ENCODE measurements around the gene NAA15.
"Not testable (repeated sequence)": the region's sequence is repeated elsewhere in the genome, so short reads cannot be mapped to it uniquely, and the experiment has no call there.

The NAA15 gene

DNA sequence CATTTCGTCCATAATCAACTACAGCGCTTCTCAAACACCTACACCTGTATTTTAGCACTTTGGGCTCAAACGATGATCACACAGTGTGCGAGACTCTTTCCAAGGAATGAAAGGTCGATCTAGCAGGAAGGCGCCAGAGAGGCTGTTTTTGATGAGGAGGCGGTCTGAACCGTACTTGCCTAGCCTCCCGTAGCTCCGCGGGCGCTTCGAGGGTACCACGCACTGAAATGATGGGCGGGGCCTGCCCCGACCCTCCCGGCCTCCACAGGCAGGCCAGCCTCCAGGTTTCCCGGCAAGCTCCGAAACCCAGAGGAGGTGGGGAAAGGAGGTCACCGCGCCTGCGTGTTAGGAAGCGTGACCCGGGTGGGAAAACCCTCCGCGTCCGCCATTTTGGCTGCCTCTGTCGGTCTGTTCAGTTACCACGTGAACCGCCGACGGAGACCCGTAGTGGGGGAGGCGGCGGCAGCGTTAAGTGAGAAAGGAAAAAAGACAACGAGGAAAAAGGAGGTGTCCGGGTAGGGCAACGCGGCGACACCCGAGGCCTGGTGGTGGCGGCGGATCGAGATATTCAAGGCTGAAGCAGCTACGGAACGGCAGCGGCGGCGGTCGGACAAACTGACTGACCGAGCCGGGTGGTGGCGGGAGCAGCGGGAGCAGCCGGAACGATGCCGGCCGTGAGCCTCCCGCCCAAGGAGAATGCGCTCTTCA lies at the start of gene NAA15:
Gene NAA15 (plus strand): TSS at position 393 of the 708 bp plus-strand sequence. CDS start 273 bp downstream, at position 666.
- peak; percentile 96 for DNase-seq (ENCODE audit: low read depth)

DNA sequence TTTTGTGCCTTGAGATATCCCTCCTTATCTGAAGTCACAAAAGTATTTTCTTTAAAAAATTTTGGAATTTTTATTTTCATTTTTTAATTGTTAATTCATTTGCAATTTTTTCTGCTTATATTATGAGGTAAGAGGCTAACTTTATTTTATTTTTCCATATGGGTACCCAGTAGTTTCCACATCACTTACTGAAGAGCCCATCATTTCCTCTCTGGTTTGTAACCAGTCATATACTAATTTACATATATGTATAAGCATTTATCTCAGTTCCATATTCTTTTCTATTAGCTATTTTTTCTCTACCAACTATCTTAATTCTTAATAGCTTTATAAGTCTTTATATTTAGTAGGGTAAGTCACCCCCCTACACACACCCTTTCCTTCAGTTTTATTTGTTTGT lies 48.3 kb upstream of the NAA15 start:
- DNase-seq (ENCODE audit: low read depth): no peak

DNA sequence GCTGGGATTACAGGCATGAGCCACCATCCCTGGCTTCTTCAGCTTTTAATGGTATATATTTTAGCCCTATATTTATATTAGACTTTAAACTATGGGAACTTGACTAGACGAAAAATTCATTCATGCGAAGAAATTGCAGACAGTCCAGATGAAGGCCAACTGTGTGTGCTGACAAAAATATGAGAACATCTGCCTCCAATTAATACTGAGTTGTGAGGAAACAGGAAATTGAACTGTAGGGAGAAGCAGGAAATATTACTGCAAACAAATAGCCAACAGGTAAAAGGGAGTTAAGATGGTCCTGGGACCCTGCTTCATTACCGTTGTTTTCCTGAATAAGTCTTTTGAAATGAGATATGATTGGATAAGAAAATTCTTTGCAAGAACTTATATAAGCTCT lies 47.6 kb upstream of the NAA15 start:
- DNase-seq (ENCODE audit: low read depth): no peak

DNA sequence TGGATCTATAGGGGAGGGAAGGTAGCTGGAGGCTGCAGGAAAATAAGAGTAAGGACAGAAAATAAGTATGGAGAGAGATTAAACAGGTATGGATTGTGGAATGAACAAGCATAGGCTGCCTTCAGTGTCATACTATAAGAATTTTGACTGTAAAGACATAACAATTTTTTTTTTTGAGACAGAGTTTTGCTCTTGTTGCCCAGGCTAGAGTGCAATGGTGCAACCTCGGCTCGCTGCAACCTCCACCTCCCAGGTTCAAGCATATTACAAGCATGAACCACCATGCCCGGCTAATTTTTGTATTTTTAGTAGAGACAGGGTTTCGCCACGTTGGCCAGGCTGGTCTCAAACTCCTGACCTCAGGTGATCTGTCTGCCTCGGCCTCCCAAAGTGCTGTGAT lies 45.7 kb upstream of the NAA15 start:
- not testable (repeated sequence) for DNase-seq (ENCODE audit: low read depth)

DNA sequence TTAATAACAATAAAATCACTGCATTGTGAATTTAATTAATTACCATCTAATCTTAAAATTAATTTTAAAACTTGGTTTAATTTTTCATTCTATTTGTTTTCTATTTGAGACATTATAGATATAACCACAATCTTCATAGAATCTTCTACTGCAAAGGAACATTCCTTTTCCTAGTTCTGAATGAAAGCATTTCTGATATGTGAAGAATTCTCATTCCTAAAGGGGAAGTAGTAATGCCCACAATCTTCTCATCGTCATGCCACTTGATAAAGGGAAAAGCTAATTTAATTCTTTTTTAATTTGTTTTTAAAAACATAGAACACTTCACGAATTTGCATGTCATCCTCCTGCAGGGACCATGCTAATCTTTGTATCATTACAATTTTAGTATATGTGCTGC lies 45.0 kb upstream of the NAA15 start:
- no peak for DNase-seq (ENCODE audit: low read depth)

DNA sequence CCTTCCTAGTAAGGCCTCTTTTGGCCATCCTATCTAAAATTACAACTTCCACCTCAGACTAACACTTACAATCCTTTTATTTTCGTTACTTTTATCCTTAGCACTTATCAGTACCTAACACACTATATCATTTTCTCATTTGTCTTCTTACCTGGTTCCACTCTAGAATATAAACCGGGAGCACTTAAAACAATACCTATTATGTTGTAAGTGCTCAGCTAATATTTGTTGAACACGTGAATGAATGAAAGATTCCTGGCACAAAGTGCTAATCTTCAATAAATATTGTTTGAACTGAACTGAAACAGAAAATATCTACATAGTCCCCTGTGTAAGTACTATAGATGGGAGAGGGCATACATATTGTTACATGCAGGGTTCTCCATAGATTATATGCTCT lies 35.7 kb upstream of the NAA15 start:
- no peak for DNase-seq (ENCODE audit: low read depth)

DNA sequence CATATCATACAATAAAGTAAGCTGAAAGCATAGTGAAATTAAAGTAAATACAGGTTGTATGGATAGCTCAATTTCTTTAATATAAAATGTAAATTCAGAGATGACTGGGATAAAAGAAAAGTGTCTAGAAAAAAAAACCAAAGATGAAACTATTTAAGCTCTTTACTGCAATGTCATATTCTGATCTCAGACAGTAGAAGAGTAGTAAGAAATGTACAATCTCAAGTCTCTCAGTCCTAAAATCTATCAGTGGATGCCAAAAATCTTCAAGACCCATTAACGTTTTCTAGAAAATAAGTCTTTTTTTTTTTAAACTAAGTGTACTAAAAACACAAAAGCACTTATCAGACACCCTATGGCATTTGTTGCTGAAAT lies 35.1 kb upstream of the NAA15 start:
- DNase-seq (ENCODE audit: low read depth): no peak

DNA sequence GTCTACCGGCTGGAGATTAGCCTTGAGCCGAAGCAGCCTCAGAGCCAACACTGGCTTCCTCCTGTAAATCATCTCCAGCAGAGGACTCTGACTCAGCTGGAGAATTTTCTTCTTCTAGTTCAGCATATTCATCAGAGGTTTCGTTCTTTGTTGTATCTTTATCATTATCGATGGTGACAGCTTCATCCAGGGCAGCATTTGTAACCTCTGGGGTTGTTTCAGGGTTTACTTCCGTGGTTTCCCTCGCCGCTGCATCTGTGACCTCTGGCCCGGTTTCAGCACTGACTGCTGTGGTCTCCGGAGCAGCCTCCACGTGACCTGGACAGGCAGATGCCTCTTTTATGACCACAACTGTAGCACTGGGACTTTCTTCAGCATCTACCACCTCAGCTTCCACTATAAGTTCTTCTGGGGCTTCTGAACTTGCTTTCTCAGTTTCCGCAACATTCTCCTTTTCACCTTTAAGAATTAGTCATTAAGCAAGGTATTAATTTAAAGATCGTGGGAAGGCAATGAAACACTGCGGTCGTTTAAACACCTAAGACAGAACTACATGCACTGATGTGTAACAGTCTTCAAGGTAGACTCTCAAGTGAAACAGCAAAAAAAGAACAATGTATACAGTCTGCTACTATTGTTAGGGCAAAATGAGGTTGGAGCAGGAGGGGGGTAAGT lies 34.6 kb upstream of the NAA15 start:
- peak; percentile 79 for DNase-seq (ENCODE audit: low read depth)

DNA sequence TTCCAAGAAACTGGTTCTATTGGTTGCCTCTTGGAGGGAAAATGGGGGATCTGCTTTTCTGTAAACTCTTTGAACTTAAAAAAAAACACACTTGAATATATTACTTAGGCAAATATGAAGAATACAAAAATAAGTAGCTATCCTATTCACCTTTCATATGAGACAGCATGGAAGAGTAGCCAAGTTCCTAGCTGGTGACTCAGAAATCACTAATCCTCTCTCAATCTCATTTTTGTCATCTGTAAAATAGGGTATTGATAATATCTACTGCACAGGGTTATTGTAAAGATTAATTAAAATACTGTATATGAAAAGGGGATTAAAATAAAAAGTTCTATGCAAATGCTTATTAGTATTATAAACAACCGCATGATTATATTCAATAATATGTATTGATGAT lies 34.0 kb upstream of the NAA15 start:
- DNase-seq (ENCODE audit: low read depth): no peak

DNA sequence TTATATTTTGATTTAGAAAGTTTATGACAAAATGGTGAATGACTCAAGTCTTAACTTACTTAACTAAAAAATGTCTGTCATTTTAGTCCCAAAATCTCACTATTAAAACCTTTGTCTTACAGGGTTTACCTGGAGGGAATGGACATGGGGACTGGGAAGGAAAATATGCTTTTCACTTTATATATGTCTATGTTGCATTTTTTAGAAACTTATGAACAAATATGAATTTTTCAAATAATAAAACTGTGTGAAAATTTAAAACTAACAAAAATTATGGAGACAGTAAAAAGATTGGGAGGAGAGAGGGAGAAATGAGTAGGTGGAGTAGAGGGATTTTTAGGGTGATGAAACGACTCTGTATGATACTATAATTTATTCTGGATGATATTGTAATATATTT lies 27.5 kb upstream of the NAA15 start:
- no peak for DNase-seq (ENCODE audit: low read depth)

DNA sequence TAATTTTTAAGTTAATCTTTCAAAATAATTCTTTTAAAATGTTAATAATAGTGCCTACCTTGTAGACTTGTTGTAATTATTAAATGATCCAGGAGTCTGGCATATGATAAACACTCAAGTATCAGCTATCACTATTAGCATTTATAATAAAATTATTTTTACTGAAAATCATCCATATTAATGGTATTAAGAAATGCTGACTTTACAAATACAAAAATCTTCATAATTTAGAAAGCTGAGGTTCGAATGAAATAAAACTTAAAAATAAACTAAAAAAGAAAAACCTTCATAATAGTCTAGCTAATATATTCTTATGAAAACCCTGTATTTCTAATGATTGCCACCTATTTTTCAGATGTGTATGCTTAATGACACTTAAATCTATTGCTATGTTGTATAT lies 26.5 kb upstream of the NAA15 start:
- no peak for DNase-seq (ENCODE audit: low read depth)

DNA sequence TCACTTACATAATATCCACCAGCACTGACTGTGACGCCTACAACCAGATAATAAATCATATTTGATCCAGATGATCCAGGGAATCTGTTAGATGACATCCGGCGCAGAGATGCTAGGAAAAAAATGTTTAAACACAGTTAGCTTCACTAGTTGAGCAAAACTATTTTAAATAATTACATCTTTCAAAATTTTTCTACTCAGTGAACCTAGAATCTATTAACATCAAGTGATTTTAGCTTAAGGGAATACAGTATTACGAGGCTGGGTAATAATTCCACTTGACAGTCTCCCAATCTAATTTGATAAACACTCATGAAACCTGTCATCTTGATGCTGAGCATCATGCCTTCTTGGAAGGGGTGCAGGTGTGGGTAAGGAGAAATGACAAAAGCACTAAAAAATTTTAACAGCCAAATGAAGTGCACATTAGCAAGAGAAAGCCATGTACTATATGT lies 26.0 kb upstream of the NAA15 start:
- DNase-seq (ENCODE audit: low read depth): no peak

DNA sequence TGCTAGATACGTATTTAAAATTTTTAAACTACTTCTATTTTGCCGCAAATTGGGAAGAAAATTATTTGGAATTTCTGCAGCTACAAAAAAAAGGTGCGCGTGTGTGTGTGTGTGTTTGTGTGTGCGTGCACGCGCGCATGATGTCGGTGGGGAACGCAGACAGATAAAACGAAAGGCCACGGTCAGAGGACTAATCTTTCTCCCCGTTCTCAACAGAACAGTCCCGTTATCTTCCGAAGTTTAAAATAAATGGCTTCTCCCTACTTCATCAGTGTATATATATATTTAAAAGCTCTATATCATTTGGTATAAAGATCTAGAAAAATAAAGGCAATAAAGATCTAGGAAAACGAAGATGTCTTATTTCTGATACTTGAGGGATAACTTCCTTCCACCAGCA lies 22.8 kb upstream of the NAA15 start:
- no peak for DNase-seq (ENCODE audit: low read depth)

DNA sequence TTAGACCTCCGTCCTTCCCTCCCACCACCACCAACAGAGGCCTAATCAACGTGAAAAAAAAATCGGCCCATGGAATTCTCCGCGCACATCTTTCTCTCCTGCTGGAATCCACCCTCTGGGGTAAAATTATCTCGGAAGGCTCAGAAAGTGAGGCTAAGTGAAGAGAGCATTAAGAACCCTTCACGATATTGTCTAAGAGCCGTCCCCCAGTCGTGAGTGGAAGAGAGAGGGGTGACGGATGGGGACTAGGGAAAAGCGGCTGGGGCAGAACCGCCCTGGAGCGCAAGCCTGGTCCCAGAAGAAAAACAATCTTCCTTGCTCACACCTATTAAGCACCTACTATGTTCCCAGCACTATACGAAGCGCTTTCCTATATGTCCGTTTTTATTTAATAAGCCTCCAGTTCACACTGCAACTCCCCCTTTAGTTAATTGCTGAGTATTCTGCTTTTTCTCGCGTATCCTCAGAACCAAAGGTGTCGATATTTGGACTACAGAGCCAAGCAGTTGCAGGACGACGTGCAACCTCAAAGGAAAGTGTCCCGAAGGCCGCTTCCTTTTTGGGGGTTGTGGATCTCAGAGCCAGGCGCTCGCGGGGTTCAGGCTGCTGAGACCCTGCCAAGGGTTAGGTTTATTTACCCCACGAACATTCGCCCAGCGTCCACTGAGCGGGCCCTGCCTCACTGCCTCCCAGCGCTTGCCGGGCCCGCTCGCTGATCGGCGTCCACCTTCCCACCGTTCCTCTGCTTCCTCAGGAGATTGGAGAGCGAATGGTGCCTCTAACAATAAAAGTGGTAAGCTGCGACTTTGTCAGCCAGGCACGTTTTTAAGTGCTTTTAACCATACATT lies 22.2 kb upstream of the NAA15 start:
- no peak for DNase-seq (ENCODE audit: low read depth)

DNA sequence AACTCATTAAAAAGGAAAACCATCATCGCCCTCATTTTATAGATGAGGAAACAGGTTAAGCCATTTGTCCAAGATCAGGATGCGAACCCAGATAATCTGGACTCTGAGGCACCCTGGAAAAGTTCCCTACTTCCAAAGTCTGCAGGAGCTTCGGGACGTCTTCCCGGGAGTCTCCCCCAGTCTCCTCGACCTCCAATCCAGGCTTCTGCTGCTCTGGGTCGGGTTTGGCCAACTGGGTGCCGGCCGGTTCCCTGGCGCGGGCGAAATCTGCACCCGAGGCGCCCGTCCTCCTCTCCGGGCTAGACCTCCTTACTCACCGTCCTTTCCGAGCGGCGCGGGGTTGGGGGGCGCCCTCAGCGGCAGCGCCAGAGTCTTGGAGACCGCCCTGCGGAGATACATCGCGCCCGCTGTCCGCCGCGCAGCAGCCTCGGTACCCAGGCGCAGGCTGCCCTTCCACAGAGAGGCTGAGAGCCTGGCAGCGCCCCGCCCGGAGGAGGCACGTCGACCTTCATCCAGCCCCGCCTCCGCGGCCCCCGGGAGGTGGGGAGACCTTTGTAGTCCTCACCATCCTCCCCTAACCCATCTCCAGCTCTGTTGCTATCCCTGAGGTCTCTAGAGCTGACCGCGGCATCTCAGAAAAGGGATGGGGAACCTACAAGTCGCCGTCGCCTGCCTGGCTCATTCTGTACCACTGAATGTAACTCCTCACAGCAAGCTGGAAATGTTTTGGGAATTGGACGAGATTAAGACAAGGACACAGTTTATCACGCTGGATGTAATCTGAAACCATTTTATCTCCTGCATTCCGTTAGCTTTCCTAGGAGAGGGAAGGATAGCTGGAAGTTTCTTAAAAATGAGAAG lies 21.3 kb upstream of the NAA15 start, which contains the start of gene MGARP:
Gene MGARP (minus strand): TSS at position 466 of the 861 bp plus-strand sequence. CDS start 67 bp downstream, at position 399.
- peak; percentile 19 for DNase-seq (ENCODE audit: low read depth)

DNA sequence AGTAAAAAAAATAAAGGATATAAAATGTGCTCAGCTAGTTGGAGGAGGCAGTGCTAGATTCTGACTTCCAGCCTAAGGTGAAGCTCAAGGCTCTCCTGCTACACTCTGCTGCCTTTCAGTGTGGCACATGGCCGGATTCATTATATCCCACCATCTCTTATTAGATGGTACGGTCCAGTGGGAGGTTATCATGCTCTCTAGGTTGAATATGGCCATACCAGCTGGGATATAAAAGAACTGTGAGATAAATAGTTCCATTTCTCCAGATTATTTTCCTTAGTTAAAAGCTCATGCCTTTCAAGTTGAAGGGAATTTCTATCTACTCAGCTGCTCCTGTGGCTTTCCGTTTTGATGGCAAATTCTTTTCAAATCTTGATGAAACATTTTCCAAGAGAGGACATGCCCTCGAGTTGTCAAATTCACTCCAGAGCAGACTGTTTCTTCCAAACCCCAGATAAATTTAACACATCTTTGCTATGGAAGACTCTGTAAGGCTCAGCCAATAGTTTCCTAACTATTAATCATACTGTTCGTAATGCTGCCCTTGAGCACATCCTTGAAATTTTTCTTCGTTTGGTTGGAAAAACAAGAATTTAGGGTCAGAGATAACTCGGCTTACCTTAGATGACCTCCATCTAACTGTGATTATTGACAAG lies 19.1 kb upstream of the NAA15 start:
- DNase-seq (ENCODE audit: low read depth): no peak

DNA sequence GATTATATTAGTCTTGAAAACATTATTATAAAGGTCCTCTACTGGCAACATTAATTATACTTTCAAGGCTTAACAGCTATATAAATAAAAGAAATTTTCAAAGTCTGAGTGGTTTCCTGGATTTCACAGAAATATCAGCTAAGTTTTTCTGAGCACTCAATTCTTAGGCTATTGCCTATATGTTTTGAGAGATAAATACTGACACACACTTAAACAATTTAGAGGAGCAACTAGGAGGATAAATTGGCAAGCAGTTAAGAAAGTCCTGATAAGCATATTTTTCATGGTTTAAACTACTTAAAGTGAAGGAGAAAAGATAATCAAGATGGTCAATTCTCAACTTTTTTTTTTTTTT lies 18.6 kb upstream of the NAA15 start:
- DNase-seq (ENCODE audit: low read depth): no peak

DNA sequence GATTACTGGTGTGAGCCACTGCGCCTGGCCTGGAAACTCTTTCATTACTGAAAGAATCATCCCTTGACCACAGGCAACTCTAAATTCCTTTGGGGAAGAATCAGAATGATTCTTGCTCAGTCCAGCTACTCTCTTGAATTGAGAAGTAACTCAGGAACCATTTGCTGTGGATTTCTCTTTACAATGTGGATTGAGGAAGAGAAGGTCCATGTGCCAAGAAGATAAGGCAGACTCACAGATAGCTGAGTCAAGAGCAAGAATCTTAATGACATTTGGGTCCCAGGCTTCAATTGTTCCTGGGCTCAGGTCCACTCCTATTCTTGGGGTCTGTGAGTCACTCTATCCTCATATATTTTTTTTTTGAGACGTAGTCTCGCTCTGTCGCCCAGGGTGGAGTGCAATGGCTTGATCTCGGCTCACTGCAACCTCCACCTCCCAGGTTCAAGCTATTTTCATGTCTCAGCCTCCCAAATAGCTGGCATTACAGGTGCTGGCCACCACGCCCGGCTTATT lies 15.1 kb upstream of the NAA15 start:
- no peak for DNase-seq (ENCODE audit: low read depth)

DNA sequence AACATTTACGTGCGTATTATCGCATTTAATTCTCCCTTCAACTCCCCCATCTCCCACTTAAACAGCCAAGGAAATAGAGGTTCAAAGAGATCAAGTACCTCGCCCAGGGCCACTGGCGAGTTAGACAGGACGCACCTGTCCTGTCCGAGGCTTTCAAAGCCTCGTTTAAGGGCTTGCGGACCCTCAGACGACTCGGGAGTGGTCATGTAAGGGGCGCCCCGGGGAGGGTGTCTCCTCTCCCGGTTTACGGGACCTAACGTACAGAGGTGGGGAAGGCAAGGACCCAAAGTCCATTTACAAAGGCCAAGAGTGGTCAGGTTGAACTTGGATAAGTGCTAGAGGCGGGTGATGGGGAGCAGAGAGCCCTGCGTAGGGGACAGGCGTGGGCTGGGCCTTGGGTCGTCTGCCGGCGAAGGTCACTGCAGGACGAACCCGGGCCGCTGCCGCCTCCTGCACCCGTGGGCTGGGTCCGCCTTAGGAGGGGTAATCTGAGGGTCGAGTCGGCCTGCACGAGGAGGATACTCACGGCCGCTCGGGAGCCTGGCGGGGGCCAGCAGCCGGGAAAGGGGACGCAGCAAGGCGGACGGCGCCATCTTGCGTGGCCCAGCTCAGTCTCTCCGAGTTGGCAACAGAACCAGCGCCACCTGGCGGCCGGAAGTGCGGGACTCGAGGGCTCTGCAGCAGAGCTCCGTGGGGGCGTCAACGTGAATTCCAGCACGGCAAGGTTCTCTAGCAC lies 5.9 kb upstream of the NAA15 start:
- peak; percentile 97 for DNase-seq (ENCODE audit: low read depth)

DNA sequence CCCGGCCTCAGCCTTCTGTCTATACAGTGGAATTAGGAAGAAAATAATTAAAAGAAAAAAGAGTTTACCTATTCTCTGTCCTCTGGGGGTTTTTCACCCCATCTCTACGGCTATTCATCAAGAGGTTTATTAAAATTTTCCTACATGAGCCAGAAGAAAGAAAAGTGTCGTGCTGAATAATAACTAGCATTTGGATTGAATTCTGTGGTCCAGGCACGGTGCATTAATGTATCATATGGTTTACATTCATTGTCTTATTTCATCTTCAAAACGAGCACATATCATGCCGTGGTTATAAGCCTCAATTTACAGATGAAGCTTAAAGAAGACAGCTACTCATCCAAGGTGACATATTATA lies 5.4 kb upstream of the NAA15 start:
- DNase-seq (ENCODE audit: low read depth): no peak

DNA sequence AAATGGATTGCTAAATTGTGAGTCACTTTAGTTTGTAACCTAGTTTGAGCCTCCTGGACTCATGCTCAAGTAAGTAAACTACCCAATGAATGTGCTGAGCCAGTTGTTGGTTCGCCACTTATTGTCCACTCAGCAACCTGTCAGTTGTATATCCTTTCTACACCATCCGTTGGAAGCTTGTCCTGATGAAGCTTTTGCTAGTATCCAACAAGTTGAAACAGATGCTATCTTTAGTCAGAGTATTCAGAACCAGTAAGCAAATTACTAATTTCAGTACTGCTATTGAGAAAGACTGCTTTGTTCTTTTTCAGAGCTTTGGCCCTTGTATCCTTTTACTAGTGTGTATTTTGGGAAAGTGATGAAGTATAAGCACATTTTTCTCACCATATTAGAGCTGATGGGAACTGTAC lies 4.3 kb upstream of the NAA15 start:
- no peak for DNase-seq (ENCODE audit: low read depth)

Measured in activated T-cell treated with anti-CD3 and anti-CD28 coated beads for 48 hours (primary cell).